ENCODE results near the gene ANKS1B. TPM values are rescaled to one million over a fixed set of nuclear protein-coding genes. Genes with fewer than 3 reads are reported as not detected.

ANKS1B gene
- total RNA-seq, 2 donors from 2014 or later: 45.5 to 65.9 TPM

DNA sequence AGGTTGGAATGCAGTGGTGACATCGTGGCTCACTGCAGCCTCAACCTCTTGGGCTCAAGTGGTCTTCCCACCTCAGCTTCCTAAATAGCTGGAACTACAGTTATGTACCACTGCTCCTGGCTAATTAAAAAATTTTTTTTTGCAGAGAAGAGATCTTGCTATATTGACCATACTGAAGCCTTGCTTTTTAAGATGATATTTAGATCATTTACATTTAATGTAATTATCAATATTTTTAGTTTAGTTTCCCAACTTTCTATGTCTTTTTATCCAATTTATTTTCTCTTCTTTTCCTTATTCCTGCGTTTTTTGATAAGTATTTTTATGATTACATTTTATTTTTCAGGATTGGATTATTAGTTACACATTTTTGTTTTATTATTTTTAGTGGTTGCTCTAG, 999.6 kb downstream of the ANKS1B start:
- no peaks in the 10 kb centered on the region for H3K27me3 ChIP-seq (replicated peaks; ENCODE audit: insufficient read depth)
- no peaks in the 10 kb centered on the region for H3K36me3 ChIP-seq
- no peaks in the 10 kb centered on the region for H3K9me3 ChIP-seq
- no peak overlapping the region for H3K27ac ChIP-seq
- TF ChIP-seq, protein P1, sequence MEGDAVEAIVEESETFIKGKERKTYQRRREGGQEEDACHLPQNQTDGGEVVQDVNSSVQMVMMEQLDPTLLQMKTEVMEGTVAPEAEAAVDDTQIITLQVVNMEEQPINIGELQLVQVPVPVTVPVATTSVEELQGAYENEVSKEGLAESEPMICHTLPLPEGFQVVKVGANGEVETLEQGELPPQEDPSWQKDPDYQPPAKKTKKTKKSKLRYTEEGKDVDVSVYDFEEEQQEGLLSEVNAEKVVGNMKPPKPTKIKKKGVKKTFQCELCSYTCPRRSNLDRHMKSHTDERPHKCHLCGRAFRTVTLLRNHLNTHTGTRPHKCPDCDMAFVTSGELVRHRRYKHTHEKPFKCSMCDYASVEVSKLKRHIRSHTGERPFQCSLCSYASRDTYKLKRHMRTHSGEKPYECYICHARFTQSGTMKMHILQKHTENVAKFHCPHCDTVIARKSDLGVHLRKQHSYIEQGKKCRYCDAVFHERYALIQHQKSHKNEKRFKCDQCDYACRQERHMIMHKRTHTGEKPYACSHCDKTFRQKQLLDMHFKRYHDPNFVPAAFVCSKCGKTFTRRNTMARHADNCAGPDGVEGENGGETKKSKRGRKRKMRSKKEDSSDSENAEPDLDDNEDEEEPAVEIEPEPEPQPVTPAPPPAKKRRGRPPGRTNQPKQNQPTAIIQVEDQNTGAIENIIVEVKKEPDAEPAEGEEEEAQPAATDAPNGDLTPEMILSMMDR (IDR thresholded peaks at IDR 0.05): no peak
- no peak for DNase-seq (ENCODE audit: low spot score)
- no peak overlapping the region for H3K4me3 ChIP-seq
- no peaks in the 10 kb centered on the region for H3K4me1 ChIP-seq (ENCODE audit: control insufficient read depth in 1 of 2, low read depth in 2 of 2)
- no peak for ATAC-seq (ENCODE audit: insufficient number of reproducible peaks, low FRiP score, low read depth)

DNA sequence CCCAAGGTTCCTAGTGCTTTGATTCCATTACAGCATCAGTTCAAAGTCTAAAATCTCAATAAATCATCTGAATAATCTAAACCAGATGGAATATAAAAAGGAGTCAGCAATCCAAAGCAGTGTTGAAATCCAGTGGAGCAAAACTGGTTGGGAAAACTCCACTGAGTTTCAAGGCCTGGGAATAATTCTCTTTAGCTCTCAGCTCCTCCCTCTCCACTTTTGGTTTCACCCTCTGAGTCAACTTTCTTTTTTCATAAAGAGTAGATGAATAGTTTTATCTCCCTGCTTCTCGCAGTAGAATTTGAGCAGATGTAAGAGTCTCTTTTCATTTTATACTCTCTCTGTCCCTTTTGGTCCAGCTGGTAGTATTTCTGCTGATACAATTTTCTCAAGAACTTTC, 1001.1 kb downstream of the ANKS1B start:
- H3K4me1 ChIP-seq (ENCODE audit: control insufficient read depth in 1 of 2, low read depth in 2 of 2): no peaks in the 10 kb centered on the region
- TF ChIP-seq, protein P1 (IDR thresholded peaks at IDR 0.05): no peak
- no peaks in the 10 kb centered on the region for H3K9me3 ChIP-seq
- ATAC-seq (ENCODE audit: insufficient number of reproducible peaks, low FRiP score, low read depth) (no peak), DNase-seq (ENCODE audit: low spot score) (no peak)
- no peak overlapping the region for H3K27ac ChIP-seq
- H3K36me3 ChIP-seq: no peaks in the 10 kb centered on the region
- H3K27me3 ChIP-seq (replicated peaks; ENCODE audit: insufficient read depth): no peaks in the 10 kb centered on the region
- no peak overlapping the region for H3K4me3 ChIP-seq

DNA sequence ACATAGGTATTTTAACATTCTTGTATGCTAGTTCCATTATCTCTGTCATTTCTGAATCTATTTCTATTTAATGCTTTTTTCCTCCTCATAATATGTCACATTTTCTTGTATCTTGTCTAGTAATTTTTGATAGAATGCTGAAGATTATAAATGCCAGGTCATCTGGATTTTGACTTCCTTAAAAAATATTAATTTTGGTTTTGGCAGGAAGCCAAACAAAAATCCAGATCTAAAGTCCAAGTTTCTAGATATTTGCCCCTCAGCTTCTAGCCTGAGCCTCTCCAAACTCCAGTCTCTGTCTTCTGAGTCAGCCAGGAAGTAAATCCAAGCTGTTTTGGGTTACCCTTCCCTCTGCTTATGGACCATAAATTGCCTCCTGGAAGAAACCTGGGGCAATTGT, 1004.2 kb downstream of the ANKS1B start:
- H3K36me3 ChIP-seq: no peaks in the 10 kb centered on the region
- ATAC-seq (ENCODE audit: insufficient number of reproducible peaks, low FRiP score, low read depth) (no peak), DNase-seq (ENCODE audit: low spot score) (no peak)
- H3K27me3 ChIP-seq (replicated peaks; ENCODE audit: insufficient read depth): no peaks in the 10 kb centered on the region
- H3K4me1 ChIP-seq (ENCODE audit: control insufficient read depth in 1 of 2, low read depth in 2 of 2): no peaks in the 10 kb centered on the region
- H3K9me3 ChIP-seq: no peaks in the 10 kb centered on the region
- H3K4me3 ChIP-seq: no peak overlapping the region
- TF ChIP-seq, protein P1 (IDR thresholded peaks at IDR 0.05): no peak
- no peak overlapping the region for H3K27ac ChIP-seq

DNA sequence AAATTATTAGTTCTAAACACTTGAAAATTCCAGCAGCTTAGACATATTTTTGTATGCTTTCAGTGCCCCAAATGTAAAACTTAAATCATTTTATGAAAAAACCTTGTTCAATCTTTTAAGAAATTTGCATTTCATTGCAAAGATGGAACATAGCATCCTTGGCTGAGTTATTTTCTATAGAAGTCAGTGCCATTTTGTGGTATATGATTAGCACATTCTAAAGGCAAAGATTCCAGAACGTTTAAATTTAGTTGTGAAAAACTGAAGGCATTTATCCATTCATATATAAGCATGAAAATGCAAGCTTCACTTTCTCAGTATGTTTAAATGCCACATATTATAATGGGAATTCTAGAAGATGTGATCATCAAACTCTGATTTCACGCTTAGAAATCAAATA, 1007.5 kb downstream of the ANKS1B start:
- DNase-seq (ENCODE audit: low spot score): no peak
- TF ChIP-seq, protein P1 (IDR thresholded peaks at IDR 0.05): no peak
- H3K36me3 ChIP-seq: no peaks in the 10 kb centered on the region
- no peaks in the 10 kb centered on the region for H3K4me1 ChIP-seq (ENCODE audit: control insufficient read depth in 1 of 2, low read depth in 2 of 2)
- no peaks in the 10 kb centered on the region for H3K27me3 ChIP-seq (replicated peaks; ENCODE audit: insufficient read depth)
- no peaks in the 10 kb centered on the region for H3K9me3 ChIP-seq
- no peak for ATAC-seq (ENCODE audit: insufficient number of reproducible peaks, low FRiP score, low read depth)
- H3K27ac ChIP-seq: no peak overlapping the region
- no peak overlapping the region for H3K4me3 ChIP-seq

DNA sequence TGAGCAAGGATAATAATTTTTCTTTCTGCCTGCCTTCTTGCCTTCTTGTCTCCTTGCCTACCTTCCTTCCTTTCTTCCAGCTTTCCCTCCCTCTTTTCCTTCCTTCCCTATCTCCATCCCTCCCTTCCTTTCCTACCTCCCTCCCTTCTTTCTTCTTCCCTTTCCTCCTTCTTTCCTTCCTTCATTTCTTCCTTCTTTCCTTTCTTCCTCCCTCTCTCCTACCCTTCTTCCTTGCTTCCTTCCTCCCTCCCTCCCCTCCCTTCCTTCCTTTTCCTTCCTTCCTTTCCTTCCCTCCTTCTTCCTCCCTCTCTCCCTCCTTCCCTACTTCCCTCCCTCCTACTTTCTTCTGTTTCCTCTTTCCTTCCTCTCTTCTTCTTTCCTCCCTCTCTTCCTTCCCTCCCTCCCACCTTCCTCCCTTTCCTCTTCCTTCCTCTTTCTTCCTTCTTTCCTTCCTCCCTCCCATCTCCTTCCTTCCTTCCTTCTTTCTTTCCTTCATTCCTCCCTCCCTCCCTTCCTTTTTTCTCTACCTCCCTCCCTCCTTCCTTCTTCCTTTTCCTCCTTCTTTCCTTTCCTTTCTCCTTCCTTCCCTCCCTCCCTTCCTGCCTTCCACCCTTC, 1009.9 kb downstream of the ANKS1B start:
- no peak overlapping the region for H3K4me3 ChIP-seq
- no peaks in the 10 kb centered on the region for H3K27me3 ChIP-seq (replicated peaks; ENCODE audit: insufficient read depth)
- no peaks in the 10 kb centered on the region for H3K9me3 ChIP-seq
- no peaks in the 10 kb centered on the region for H3K36me3 ChIP-seq
- no peaks in the 10 kb centered on the region for H3K4me1 ChIP-seq (ENCODE audit: control insufficient read depth in 1 of 2, low read depth in 2 of 2)
- DNase-seq (ENCODE audit: low spot score) (no peak), ATAC-seq (ENCODE audit: insufficient number of reproducible peaks, low FRiP score, low read depth) (no peak)
- no peak overlapping the region for H3K27ac ChIP-seq
- TF ChIP-seq, protein P1 (IDR thresholded peaks at IDR 0.05): no peak
